Stimulated activated CD8-positive, alpha-beta memory T cell treated with anti-CD3 and anti-CD28 coated beads, Interleukin-7, amount 100 ng/mL, for 1 hour (primary cell): ENCODE measurements around the gene RBM39.
"Not testable (repeated sequence)": the region's sequence is repeated elsewhere in the genome, so short reads cannot be mapped to it uniquely, and the experiment has no call there.

Experiments used
- DNase-seq, 2 donors: peaks; one replicate each; pipeline ENCODE4 v3.0.0-alpha.2; 2020; ENCODE audit warnings: low read depth in 2 of 2

RBM39 gene

GRCh38 chr20:35706591-35707529, 35.2 kb downstream of the RBM39 start:
- DNase-seq: not testable (repeated sequence)

- DNase-seq: not testable (repeated sequence)
These were observed 36.2 kb downstream of the RBM39 start for GRCh38 chr20:35705894-35706293.

DNA sequence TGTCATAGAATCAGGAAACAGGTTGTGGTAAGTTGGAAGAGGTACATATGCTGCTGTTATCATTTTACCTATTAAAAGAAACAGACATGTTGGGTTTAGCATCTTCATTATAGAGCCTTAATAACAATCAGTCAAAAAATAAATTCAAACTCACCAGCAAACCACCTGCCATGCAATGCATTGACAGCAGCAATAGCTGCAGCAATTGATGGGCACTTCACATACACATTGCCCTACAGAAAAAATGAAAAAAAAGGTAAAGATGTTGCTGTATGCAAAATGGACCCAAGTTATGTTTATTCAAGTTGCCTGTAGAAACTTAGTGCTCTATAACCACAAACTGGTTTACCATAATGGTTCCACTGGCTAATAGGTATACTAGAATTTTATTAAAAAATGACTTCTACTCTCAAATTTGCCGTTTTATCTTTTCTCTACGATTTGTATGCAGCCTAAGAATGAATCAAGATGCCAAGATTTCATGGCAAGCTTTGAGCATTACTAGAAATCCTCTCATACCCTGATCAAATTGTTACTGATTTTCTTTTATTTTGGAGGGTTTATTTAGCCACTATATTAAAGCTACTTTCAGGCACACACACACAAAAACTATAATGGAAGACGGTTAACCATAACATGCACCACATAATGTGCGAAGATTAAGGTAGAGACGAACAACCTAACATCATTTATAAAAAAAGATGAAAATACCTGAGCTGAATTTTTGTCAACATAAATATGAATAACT, 37.4 kb downstream of the RBM39 start:
- DNase-seq: no peak

- no peak for DNase-seq
These were observed 39.0 kb downstream of the RBM39 start for GRCh38 chr20:35702824-35703695.

GRCh38 chr20:35702051-35702823, 39.8 kb downstream of the RBM39 start:
- no peak for DNase-seq

DNA sequence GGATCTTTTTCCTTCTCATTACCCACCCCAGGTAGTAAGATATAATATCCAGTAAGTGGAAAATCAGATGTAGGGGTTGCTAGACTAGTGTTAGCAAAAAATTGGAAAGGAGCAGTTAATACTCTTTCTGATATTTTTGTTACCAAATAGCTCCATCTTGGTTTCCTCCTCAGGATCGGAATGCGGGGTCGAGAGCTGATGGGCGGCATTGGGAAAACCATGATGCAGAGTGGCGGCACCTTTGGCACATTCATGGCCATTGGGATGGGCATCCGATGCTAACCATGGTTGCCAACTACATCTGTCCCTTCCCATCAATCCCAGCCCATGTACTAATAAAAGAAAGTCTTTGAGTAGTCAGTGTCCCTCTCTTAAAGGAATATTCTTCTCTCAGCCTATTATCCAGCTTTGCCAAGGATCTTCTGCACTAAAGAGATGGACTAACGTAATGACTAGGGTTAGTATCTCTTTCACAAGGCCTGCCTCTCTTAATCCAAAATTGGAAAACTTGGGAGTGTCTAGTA, 41.4 kb downstream of the RBM39 start:
- DNase-seq: no peak

DNA sequence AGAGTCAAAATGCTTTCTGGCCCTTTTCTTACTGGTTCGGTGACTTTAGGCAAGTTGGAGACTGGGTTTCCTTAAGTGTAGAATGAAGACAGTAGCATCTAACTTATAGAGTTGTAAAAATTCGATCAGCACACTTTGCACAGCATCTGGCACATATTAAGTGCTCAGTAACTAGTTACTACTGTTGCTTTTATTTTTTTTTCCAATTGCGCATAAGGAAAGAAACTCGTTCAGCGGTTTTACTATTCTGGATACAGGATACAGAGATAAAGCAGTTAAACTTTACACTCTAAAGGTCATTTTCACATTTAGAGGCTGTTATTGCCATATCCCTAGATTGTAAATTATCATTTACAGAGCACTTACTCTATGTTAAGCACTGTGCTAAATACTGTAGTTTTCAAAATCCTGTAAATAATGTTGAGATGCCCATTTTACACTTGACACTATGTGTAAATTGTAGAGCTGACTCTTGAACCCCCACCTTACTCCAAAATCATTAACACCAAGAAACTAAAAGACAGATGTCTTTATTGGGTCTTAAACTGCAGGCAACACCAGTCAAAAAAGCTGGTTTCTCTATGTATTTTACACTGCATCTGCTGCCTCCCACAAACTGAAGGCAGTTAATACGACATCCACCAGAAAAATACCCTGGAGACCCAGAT, 42.0 kb downstream of the RBM39 start:
- DNase-seq: no peak

DNA sequence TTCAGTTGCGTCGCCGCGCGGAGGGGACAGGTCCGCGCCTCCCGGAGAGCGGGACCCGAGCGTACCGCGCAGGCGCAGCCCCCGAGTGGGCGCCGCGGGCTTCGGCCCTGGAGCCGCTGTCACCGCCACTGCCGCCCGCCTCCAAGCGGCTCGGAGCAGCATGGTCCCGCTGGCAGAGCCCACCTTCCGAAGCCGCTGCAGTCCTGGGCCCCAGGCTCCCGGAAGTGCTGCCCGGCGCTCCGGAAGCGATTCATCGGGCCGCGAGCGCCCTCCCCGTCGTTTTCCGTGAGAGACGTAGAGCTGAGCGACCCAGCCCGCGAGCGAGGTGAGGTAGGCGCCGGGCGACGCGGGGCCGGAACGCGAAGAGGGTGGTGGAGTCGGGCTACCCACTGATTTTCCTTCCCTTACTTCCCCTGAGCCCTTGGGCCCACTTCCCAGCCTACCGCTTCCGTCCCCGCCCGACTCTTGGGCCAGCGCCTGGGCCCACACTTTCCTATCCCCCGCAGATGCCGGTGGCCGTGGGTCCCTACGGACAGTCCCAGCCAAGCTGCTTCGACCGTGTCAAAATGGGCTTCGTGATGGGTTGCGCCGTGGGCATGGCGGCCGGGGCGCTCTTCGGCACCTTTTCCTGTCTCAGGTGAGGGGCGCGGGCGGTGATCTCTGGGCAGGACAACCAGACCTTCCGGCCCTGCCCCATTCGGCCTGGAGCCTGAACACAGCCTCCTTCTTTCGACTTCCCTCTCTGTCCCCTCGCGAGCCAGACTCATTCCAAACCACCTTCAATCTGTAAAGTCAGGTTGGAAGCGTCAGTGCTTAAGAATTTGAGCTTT, 42.7 kb downstream of the RBM39 start, which contains the start of the genes NFS1 and ROMO1:
Gene NFS1, minus strand, starts transcription at position 226 of the 830 bp plus-strand sequence. Its CDS starts 64 bp downstream, at position 162.
Gene ROMO1, plus strand, starts transcription at position 279 of the 830 bp plus-strand sequence. Its CDS starts 228 bp downstream, at position 507.
- DNase-seq: peak; percentile 70 to 75

- DNase-seq: no peak
These were observed 43.5 kb downstream of the RBM39 start for GRCh38 chr20:35698298-35699126.

DNA sequence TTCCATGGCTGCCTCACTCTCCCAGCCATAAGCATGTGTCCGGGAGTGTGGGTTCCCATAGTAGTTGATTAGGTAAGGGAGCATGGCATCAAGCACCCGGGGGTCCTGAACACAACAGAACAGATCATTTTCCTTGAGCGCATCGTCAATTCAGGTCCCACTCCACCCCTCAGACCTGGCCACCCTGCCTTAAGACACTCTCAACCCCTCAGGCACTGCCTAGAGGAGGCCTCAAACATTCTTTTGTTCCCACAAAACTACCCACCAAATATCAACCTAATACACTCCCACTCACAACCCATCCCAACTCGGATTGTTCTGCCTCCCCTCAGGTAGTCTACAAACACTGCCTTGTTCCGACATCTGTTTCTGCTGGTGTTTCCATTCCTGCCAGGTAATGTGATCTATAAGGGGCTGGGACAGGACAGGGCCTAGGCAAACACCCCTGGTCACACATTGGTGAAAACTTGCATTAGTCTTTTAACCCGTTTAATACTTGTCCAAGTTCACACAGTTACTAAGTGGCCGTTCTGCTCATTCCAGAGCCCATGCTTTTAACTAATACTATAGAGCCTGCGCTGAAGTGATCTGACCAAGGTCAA, 44.3 kb downstream of the RBM39 start:
- DNase-seq: no peak

DNA sequence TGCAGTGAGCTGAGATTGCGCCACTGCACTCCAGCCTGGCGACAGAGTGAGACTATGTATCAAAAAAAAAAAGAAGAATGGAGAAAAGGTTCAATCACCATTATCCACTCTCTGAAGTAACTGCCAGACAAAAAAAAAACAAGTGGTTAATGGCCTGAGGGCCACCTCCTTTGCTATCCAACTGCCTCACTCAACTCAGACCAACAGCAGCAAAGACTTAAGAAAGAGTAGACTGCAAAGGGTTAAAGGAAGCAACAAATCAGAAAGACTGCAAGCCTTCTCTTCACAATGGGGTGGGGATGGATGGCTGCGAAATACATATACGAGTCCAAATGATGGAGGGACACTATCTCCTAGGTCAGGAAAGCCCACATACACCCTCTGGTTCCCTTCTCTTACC, 46.1 kb downstream of the RBM39 start:
- no peak for DNase-seq

- no peak for DNase-seq
These were observed 46.8 kb downstream of the RBM39 start for GRCh38 chr20:35695245-35695749.

DNA sequence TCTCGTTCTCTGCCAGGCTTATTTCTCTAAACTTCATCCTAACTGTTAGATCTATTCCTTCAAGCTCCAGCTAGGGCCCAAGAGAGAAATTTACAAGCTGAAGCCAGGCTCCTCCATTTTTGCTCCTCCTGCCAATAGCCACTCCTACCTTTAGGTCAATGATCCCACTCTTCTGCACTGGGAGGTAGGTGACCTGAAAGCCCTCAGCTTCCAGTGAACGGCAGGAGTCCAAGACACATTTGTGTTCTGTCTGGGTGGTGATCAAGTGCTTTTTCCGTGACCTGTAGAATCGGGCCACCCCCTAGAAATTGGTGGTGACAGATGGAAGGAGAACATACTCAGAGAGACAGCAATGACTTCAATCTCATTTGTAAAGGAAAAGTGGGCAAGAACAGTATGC, 51.8 kb downstream of the RBM39 start:
- no peak for DNase-seq

- not testable (repeated sequence) for DNase-seq
These were observed 55.2 kb downstream of the RBM39 start for GRCh38 chr20:35686872-35687271.

GRCh38 chr20:35685368-35685767, 56.7 kb downstream of the RBM39 start:
- DNase-seq: not testable (repeated sequence)

DNA sequence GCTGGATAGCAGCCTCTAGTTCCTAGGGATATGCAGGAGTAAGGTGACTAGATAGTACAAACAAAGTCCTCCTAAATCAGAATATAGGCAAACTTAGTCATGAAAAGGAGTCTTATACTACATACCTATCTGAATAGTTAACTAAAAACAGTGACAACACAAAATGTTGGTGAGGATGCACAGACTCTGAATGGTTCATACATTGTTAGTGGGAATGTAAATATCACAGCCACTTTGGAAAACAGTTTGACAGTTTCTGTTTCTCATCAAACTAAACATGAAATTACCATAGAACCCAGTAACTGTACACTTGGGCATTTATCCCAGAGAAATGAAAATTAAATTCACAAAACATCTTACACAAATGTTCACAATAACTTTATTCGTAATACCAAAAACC, 60.1 kb downstream of the RBM39 start:
- no peak for DNase-seq

DNA sequence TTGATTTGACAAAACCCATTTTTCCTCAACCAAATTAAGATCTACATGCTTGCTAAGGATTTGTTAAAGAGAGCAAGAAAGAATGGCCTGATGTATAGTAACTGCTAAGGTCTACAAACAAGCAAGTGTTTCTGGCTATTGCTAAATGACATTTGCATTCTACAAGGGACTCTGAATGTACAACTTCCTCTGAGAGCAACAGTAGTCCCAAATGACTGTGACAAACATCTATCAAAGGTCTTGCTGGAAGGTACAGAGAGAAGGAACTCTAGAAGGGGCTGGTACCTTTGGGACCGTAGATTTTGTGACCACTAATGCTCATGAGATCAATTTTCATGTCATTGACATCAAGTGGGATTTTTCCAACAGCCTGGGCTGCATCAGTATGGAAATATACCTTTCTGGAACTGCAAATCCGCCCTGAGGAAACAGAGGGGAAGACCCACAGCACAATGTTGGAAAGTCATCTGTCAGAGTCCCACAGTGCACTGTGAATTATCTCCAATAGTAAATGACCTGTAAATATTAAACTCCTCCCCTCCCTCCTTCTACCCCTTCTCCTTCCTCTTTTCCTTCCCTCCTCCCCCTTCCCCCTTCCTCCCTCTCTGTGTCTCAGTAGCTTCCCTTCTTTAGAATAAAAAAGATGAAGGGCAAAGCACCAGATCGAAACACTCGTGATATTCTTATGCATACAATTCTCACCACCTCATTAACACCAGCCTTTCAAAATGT, 61.4 kb downstream of the RBM39 start:
- DNase-seq: no peak
